Fibroblast of skin of right biceps (primary cell): ENCODE data around the gene INTS6L.
A peak's percentile ranks its signal among the peaks of the same experiment; 100 is the strongest.
"Not testable (repeated sequence)": the region's sequence is repeated elsewhere in the genome, so short reads cannot be mapped to it uniquely, and the experiment has no call there.

Experiments
- DNase-seq: peaks from one replicate; pipeline ENCODE4 v3.0.0-alpha.2; 2013

INTS6L gene

DNA sequence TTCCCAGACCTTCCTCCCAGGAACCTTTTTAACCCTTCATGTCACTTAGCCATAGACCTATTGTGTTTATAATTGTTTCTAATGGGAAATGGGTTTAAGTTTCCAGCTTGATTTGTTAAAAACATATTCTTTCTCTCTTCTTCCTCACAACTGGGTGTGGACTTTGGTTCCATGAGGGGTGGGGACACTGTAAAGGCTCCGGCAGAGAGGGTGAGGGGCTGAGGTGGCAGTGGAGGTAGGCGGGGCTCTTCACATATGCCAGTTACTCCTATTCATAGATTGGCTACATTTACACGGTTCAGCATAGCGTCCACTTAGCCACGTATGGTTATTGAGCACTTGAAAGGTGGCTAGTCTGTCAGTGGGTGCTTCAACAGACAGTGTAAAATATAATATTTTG, 7.8 kb downstream of the INTS6L start:
- DNase-seq, result no peak

DNA sequence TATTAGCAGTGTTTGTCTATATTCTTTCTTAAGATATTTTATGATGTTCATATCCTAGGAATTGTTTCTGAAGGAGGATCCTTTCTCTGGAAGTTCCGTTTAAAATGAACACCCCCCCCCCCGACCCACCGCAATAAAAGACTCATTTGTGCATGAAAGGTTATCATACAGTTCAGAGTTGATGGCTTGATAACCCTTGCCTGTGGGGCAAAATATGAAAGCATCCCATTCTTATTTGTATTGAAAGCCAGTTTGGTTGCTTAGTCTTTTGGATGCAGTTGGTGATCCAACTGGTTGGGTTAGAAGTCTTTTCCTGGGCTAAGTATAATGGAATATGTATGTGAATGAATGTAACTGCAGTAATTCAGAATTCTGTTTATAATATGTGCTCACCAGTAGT, 8.3 kb downstream of the INTS6L start:
- no peak for DNase-seq

DNA sequence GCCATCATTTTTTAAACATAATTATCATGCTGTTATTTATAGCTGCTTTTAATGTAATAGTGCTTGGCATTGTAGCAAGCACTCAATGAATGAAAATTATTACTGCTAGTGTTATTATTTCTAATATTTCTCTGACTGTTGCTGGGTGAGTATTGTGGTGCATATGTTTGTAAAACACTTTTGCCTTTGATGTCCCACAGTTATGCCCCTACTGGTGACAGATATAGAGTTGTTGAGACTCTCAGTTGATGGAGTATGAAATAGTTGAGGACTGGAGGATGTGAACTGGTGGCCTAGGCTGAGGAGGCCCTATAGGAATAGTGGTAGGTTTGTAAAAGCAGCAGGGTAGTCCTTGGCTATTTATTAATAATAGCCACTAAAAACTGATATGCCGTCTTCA, 9.6 kb downstream of the INTS6L start:
- DNase-seq, result no peak

DNA sequence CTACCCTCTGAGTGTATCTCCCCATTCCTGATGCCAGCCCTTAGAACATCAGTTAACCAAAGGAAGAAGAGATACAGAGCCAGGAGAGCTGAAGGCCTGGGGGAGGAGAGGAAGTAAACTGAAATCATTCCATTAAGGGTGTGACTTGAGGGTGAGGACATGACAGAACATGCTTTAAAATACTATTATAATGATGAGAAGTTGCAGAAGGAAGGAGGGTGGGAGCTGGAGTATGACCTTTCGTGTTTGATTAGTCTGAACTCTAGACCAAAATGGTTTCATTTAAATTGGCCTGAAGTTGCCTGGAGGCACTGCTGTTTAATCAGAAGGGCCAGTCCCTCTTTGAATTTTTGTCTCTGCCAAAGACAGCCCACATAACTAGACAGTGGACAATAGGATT, 11.4 kb downstream of the INTS6L start:
- DNase-seq, result no peak

DNA sequence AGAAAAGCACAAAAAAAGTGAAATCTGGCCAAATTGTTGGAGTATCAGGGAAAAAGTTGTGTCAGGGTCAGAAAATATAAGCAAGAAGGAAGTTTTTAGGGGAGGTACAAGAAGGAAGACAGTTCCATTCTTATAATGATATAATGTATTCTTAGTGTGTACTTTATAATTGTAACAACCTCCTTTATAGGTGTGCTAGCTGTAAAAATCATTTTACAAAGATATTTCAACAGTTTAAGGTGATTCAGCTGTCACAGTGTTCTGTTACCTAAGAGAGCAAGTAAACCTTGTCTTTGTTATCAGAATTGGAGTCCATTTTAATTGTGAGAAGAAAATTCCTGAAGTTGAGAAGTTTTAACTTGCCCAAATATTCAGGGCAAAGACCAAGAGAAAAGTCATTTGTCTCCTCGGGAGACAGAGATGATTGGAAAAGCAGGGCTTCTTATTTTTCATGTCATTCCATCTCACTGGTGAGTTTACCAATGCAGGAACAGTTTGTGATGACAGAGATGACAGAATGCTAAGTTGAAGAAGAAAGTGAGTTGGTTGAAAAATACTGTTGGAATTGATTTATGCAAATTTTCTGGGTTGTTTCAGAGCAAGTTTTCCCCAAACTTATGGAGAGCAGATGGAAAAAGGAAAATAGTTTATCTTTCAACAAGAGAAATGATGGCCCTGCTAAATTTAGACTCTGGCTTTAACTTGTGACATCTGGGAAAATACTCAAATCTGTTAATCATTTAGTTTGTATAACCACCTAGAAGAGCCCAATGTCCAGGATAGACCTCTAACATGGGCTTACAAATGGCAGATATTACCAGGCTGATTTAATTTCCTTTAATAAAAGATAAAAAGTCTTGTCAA, 14.8 kb downstream of the INTS6L start:
- peak; percentile 1 for DNase-seq

DNA sequence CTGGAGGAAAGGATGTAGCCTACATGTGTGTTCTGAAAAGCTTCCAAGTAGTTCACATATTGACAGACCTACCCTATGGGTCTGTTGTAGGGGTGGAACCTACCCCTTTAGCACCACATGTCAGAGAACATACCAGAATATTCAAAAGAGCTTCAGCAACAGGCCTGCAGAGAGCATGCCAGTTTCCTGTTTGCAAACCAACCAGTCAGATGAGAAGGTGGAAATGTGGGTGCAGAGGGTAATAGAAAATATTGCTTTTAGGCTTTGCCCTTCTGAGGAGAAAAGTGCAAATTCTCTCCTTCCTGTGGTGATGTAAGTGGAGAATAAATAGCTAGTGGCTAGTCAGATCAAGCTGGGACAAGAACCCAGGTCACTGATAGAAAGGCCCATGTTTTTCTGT, 16.4 kb downstream of the INTS6L start:
- DNase-seq, result no peak

DNA sequence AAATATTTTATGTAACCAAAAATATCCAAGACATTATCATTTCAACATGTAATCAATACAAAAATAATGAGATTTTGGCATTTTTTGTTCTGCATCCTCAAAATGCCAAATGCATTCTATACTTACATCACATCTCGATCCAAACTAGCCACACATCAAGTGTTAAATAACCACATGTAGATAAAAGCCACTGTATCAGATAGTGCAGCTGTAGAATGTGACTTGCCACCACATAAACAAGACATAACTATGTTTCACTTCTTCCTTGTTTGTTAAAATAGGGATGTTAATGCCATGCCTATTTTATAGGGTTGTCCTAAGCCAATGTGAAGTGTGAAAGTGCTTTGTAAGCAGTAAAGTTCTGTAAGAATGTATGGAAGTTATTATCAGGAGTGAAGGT, 20.9 kb downstream of the INTS6L start:
- DNase-seq, result no peak

DNA sequence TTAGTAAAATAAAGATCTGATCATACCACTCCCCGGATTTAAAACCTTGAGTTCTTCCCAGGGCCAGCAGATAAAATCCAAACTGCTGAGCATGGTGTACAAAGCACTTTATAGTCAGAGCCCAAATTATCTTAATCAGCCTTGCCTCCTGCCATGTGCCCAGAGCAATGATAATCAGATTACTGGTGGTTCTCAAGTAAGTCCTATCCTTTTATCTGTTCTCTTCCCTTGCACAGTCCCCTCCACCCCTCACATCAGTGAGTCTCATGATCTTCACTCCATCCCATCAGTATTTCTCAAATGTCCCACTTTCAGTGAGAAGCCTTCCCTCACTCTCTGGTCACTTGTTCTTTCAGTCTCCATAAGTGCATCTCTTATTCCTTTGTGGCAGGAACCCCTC, 22.7 kb downstream of the INTS6L start:
- no peak for DNase-seq

DNA sequence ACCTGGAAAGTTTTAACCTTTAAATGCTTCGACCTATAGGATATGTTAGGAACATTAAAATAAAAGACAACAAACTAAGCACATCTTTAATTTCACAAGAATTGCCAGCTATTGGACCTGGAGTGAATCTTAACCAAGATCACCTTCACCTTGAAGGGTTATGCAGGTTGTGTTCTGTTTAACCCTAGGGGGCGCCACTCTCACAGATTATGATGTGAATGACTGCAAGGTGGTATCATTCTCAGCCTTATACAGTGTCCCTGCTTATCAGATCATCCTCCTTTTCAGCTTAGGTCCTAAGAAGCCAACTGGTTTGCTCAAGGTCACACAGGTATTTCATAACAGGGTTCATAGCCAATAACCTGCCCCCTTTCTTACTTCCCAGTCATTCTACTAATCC, 23.5 kb downstream of the INTS6L start:
- DNase-seq, result no peak

DNA sequence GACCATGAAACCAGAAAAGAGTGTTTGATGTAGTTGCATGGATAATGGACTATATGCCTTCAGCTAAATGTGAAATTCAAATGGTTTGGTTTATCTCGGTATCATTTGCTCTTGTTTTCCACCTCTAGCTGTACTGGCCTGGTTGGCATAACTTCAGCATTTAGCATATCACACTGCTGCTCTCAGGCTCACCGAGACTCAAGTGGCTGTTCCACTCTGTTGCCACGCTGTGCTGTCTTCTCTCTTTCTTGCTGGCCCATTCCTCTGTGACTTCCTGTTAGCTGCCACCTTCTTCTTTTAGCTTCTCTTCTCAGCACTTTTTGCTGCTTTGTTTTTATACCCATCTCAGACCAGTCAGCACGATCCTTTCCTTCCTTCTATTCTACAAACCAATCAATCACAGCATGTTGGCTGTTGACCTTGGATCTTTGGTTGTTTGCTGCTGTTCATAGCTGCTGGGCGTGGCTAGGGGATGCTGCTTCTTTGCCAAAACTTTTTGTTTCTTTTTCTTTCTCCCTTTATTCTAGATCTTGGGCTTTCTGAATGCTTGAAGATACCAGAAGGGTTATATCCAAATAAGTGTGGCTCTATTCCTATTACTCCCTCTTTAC, 24.0 kb downstream of the INTS6L start:
- DNase-seq, result no peak

DNA sequence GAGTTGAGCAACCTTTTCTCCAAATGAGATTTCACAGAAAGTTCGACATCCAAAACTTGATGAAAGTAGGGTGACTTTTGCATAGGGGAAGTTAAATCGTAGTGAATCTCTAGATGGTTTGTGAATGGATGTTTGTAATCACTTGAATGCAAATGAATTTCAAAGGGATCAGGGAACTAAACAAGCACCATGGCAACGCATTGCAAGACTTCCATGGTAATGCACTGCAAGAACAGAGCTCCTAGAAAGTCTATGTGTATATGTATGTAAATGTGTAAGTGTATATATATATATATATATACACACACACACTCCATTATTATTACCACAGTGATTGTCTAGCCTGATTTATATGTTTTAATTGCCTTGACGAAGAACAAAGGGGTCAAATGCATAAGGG, 27.3 kb downstream of the INTS6L start:
- no peak for DNase-seq

DNA sequence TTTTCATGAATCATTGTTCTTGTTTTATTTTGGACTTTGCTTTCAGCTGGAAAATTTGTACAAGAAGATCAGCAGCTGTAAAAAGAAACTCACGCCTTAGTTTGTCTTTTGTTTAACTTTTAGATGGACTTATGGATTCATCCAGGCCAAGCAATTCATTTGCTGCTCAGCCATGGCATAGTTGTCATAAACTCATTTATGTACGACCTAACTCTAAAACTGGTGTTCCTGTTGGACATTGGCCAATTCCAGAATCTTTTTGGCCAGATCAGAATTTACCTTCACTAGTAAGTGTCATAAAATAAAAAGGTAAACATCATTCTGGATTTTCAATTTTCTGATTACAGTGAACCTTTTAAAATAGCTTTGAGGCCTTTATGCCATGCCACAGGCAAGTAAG, 29.1 kb downstream of the INTS6L start:
- no peak for DNase-seq

DNA sequence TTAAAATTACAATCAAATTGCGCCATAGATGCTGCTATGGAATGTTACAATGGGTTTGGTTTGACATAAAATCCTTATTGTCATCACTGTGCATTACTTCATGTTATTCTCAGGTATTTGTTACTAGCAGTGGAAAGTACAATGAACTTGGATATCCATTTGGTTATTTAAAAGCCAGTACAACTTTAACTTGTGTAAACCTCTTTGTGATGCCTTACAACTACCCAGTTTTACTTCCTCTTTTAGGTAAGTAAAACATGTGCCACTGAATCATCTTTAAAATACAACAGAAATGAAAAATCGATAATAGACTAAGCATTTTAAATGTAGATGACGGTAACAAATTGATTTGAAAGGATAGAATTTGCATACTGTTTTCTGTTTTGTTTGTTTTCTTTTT, 35.6 kb downstream of the INTS6L start:
- no peak for DNase-seq

DNA sequence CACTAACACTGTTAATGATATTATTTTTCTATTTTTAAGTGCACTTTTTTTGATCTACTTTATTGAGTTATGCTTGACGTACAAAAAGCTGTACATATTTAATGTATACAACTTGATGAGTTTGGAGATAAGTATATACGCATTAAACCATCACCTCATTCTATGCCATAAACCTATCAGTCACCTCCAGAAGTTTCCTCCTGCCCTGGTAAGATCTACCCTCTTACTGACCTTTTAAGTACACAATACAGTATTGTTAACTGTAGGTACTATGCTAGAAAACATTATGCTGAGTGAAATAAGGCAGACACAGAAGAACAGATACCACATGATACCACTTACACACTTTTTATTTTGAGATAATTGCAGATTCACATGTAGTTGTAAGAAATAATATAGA, 36.9 kb downstream of the INTS6L start:
- DNase-seq, result no peak

DNA sequence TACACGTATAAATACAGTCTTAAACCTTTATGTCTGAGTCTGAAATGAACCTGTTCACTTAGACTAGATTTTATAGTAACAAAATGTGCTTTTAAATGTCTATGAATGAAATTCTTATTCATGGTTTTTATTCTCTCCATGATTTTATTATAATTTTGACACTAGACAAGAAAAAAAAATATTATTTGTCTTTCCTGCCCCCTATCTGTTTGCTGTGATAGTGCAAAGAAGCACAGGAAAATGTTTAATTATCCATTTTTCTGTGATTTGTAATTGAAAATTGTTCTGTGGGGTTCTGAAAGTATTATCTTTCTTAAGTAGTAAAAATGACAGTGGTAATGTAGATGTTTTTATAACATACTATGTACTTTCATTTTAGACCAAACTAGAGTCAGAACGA, 52.0 kb downstream of the INTS6L start:
- DNase-seq, result no peak

DNA sequence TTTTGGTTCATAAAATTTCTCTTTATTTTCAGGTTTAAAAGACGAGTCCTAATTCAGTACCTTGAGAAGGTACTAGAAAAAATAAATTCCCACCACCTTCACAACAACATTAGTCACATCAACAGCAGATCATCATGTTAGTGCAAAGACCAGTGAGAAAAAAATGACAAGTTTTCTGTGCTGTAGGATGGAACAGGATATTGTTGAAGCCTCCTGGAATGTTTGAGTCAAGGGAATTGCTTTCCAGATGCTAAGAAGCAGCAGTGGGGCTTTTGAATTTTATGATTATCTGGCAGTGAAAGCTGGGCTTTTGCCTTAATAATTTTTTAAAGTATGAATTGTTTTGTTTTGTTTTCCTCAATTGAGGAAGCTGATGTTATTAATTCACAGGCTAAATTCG, 61.0 kb downstream of the INTS6L start:
- peak; percentile 0 for DNase-seq

DNA sequence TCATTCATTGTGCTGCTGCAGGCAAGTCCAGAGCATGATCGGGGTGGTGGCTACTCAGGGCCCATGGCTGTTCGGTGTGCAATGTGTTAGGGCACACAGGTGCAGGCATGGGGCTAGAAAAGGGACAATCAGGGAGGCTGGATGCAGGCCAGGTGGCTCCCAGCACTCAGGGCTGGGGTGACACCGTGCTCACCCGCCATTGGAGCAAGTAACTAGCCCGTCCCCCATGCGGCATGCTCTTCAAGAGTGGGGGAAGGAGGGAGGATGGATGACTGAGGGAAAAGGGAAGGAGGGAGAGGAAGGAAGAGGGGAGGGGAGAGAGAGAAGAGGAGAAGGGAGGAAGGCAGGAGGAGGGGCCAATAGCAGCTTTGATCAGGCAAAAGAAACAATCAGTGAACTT, 64.7 kb downstream of the INTS6L start:
- no peak for DNase-seq

DNA sequence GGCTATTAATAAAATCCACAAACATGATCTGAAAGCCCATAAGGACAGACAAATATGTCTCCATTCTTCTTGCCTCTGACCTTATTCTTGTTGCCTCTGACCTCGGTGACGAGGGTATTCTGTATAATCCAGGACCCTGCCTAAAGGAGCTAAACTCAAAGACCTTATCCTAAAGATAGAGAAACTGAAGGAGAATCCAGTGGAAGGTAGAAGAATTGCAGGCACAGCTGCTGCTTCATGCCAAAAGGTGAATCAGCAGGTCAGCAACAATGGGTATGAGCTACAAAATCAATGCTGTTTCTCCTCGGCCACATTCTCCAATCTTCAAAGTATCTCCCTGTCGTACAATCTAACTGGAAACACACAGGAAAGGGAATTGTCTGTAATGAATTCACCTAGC, 71.4 kb downstream of the INTS6L start:
- DNase-seq, result no peak

DNA sequence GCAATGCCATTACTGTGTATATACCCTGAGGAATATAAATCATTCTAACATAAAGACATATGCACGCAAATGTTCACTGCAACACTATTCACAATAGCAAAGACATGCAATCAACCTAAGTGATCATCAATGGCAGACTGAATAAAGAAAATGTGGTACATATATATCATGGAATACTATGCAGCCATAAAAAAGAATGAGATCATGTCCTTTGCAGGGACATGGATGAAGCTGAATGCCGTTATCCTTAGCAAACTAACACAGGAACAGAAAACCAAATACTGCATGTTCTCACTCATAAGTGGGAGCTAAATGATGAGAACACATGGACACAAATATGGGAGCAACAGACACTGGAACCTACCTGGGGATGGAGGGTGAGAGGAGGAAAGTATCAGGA, 73.6 kb downstream of the INTS6L start:
- not testable (repeated sequence) for DNase-seq

DNA sequence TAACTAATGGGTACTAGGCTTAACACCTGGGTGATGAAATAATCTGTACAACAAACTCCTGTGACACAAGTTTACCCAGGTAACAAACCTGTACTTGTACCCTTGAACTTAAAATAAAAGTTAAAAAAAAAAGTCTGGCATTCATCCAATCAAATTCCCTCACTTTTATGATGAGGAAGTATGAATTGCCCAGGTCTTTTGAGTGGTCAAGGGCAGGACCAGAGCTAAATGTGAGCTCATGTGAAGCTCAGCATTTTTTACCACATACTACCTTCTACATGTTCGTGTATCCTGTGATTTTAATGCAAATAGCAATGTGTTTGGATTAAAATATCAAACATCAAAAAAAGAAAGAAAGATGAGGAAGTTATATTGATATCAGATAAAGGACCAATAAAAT, 74.0 kb downstream of the INTS6L start:
- DNase-seq, result not testable (repeated sequence)

DNA sequence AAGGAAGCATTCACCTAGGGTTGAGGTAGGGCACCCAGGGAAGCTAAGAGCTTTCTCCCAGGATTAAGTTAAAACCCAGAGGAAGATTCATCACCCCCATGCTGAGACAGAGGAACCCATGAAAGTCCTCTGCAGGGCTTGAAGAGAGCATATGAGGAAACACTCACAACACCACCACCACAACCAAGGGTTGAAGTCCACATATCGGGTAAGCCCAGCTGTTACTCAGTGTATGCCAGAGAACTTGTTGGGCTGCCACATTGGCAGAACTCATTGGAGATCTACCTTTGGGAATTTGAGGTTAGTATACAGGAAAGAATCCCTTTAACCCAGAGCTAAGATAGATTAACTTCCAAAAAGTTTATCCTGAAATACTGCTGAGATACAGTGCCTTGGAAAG, 75.1 kb downstream of the INTS6L start:
- DNase-seq, result no peak

DNA sequence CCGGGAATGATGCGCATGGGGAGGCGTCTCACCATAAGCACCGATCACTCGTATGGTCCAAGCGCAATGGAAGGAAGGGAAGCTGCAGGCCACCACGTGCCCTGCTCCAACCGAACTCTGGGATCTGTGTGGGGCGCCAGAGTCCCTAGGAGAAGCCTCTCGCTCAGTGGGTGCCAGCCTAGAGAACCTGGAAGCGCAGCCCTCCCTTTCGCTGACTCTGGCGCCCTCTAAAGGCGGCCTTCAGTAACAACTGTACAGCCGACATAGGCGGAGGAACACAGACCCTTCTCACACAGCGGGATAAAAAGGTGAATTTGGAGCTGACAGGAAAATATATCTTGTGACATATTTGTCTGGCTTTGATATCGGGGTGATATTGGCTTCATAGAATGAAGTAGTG, 76.0 kb downstream of the INTS6L start:
- DNase-seq, result peak; percentile 17

DNA sequence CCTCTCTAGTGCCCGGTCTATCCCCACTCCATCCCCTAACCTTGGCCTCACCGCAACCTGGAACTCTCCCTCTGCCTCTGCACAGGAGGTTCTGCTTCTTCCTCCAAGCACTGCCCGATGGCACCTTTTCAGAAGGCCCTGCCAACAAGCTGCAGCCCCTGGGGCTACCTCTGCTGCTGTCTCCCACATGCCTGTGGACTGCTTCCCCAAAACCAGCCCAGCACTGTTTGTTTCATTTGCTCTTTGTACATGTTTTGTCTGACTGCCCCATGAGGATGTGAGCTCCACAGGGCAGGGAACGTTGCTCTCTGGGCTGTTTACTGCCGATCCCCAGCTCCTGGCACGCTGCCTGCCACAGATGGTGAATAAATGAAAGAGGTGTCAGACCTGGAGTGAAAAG, 85.4 kb downstream of the INTS6L start:
- no peak for DNase-seq

DNA sequence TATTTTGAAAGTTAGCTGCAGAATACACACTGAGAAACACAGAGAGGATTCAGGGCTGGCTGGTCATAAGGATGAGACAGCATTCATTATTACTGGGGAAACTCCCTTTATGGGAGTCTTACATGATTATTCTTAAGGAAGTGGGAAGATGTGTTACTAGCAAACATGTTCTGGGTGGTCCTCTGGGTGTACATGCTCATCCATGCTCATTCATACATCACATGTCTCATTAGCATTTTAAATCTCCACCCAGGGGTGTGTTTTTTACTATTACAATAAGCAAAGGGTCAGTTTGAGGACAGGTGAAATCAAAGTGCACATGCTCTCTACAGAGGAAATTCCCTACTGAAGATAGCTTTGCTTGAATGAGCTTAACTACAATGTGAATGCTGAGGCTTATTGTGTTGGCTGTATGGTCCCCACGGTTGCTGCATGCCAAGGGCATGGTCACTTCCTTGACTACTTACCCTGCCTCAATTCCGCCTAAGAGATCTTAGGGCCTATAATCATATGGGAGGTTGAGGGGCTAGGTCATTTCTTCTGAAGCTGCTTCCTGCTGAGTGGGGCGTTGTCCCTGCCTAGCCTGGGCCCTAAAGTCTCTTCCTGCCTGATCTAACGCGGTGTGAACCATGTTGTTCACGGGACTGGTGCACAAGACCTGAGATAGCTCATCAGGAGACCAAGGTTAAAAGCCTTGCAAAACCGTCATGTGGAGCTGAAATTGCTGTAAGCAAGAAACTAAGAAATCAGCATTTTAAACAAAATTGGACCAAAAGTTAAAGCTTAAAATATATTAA, 104.1 kb downstream of the INTS6L start:
- DNase-seq, result not testable (repeated sequence)
